ENCODE results near the gene RIPK3. TPM values are rescaled to one million over a fixed set of nuclear protein-coding genes. Genes with fewer than 3 reads are reported as not detected.
"Not testable (repeated sequence)": the region's sequence is repeated elsewhere in the genome, so short reads cannot be mapped to it uniquely, and the experiment has no call there.

The RIPK3 gene
- total RNA-seq, 1 experiment from 2014 or later: 0.35 TPM

GRCh38 chr14:24372701-24373416 lies 33.1 kb upstream of the RIPK3 start:
- Mint-ChIP-seq H3K36me3 (ENCODE audit: insufficient read depth in 1 of 3, low read depth in 3 of 3) (peaks cover 8 to 41% (median 23%) of the 10 kb centered on the region in 3 experiments), H3K9me3 (no peaks in the 10 kb centered on the region), H3K27ac (no peak overlapping the region)

GRCh38 chr14:24371605-24372004 lies 31.8 kb upstream of the RIPK3 start:
- not testable (repeated sequence) for H2AFZ ChIP-seq (ENCODE audit: low read length); H3K27me3 ChIP-seq (ENCODE audit: insufficient read depth, low read length); H4K5ac ChIP-seq (ENCODE audit: insufficient read length, low read depth, low read length); H2BK12ac ChIP-seq (ENCODE audit: insufficient read length, low read depth, low read length); DNase-seq; H4K91ac ChIP-seq (ENCODE audit: insufficient read length, low read depth, low read length); H3K9me3 Mint-ChIP-seq; H2AK5ac ChIP-seq (ENCODE audit: insufficient read length, low read length); H4K8ac ChIP-seq (replicated peaks; ENCODE audit: insufficient read length, low read depth, low read length); H3K56ac ChIP-seq (ENCODE audit: insufficient read length, low read depth, low read length); H2BK20ac ChIP-seq (ENCODE audit: low read depth, low read length, poor library complexity, severe bottlenecking); H2BK5ac ChIP-seq (ENCODE audit: insufficient read length, low read length); H3K27ac Mint-ChIP-seq; H3K9me3 ChIP-seq (ENCODE audit: control insufficient read depth, low read depth, low read length); H3K9ac ChIP-seq (ENCODE audit: extremely low read depth, insufficient read length, low read length); H3K27me3 Mint-ChIP-seq (ENCODE audit: low read depth); H3K14ac ChIP-seq (ENCODE audit: insufficient read depth, low read length); H3K27ac ChIP-seq (ENCODE audit: insufficient read length, low read depth, low read length); H3T11ph ChIP-seq (ENCODE audit: low read length); H3K4ac ChIP-seq (ENCODE audit: low read depth, low read length); H3K4me2 ChIP-seq (ENCODE audit: insufficient read depth, insufficient read length, low read length); H3K18ac ChIP-seq (ENCODE audit: insufficient read length, low read depth, low read length); H2BK15ac ChIP-seq (ENCODE audit: low read depth, low read length); H3K4me1 ChIP-seq (ENCODE audit: insufficient read depth, low read length); H3K79me2 ChIP-seq (ENCODE audit: insufficient read depth, low read length); H3K23ac ChIP-seq (ENCODE audit: insufficient read length, low read depth, low read length); H3K79me1 ChIP-seq (ENCODE audit: insufficient read depth, low read depth, low read length, poor library complexity, severe bottlenecking); H3K4me3 Mint-ChIP-seq; H4K20me1 ChIP-seq (ENCODE audit: control insufficient read depth, insufficient read depth, insufficient read length); H2BK120ac ChIP-seq (ENCODE audit: low read depth, low read length, poor library complexity, severe bottlenecking)
- H3K4me1 Mint-ChIP-seq: peaks cover 18 to 19% of the 10 kb centered on the region in 2 experiments
- peaks cover 8 to 41% (median 23%) of the 10 kb centered on the region in 3 experiments for H3K36me3 Mint-ChIP-seq (ENCODE audit: insufficient read depth in 1 of 3, low read depth in 3 of 3)
- peaks cover 14% of the 10 kb centered on the region for H3K23me2 ChIP-seq (ENCODE audit: insufficient read length, low read depth, low read length, poor library complexity, severe bottlenecking)
- no CpG with 5 or more reads among the region's 3 CpGs for WGBS (ENCODE audit: extremely low coverage, insufficient read length, low lambda C conversion rate)

More at GRCh38 chr14:24372701-24373416, 33.1 kb upstream of the RIPK3 start:
- no peak overlapping the region for H3K9ac ChIP-seq (ENCODE audit: extremely low read depth, insufficient read length, low read length)
- H3K18ac ChIP-seq (ENCODE audit: insufficient read length, low read depth, low read length): no peak overlapping the region
- no peaks in the 10 kb centered on the region for H3K9me3 ChIP-seq (ENCODE audit: control insufficient read depth, low read depth, low read length)
- no peaks in the 10 kb centered on the region for H3K27me3 ChIP-seq (ENCODE audit: insufficient read depth, low read length)
- no peak overlapping the region for H2AFZ ChIP-seq (ENCODE audit: low read length)
- no peak overlapping the region for H4K5ac ChIP-seq (ENCODE audit: insufficient read length, low read depth, low read length)
- H3K27ac ChIP-seq (ENCODE audit: insufficient read length, low read depth, low read length): no peak overlapping the region
- no peak overlapping the region for H3T11ph ChIP-seq (ENCODE audit: low read length)
- Mint-ChIP-seq H3K4me3 (no peak overlapping the region), H3K4me1 (peaks cover 25 to 30% of the 10 kb centered on the region in 2 experiments), H3K27me3 (ENCODE audit: low read depth) (peaks cover 5% of the 10 kb centered on the region; the same call in 1 of the 2 replicates)
- H3K56ac ChIP-seq (ENCODE audit: insufficient read length, low read depth, low read length): no peak overlapping the region
- H4K91ac ChIP-seq (ENCODE audit: insufficient read length, low read depth, low read length): no peak overlapping the region
- no peak overlapping the region for H2BK120ac ChIP-seq (ENCODE audit: low read depth, low read length, poor library complexity, severe bottlenecking)
- no peak overlapping the region for H3K14ac ChIP-seq (ENCODE audit: insufficient read depth, low read length)
- no peaks in the 10 kb centered on the region for H4K20me1 ChIP-seq (ENCODE audit: control insufficient read depth, insufficient read depth, insufficient read length)
- no peak overlapping the region for H2BK12ac ChIP-seq (ENCODE audit: insufficient read length, low read depth, low read length)
- no peak overlapping the region for H2BK5ac ChIP-seq (ENCODE audit: insufficient read length, low read length)
- no peak overlapping the region for H2BK15ac ChIP-seq (ENCODE audit: low read depth, low read length)
- H3K79me2 ChIP-seq (ENCODE audit: insufficient read depth, low read length): no peaks in the 10 kb centered on the region
- no peak for TF ChIP-seq CTCF (conservative IDR thresholded peaks at IDR 0.05)
- H3K23me2 ChIP-seq (ENCODE audit: insufficient read length, low read depth, low read length, poor library complexity, severe bottlenecking): peaks cover 9% of the 10 kb centered on the region
- no peak overlapping the region for H3K23ac ChIP-seq (ENCODE audit: insufficient read length, low read depth, low read length)
- no CpG with 5 or more reads among the region's 12 CpGs for WGBS (ENCODE audit: extremely low coverage, insufficient read length, low lambda C conversion rate)
- H2AK5ac ChIP-seq (ENCODE audit: insufficient read length, low read length): no peak overlapping the region
- no peak overlapping the region for H2BK20ac ChIP-seq (ENCODE audit: low read depth, low read length, poor library complexity, severe bottlenecking)
- no peak for DNase-seq
- H3K79me1 ChIP-seq (ENCODE audit: insufficient read depth, low read depth, low read length, poor library complexity, severe bottlenecking): no peaks in the 10 kb centered on the region
- H3K4me1 ChIP-seq (ENCODE audit: insufficient read depth, low read length): no peaks in the 10 kb centered on the region; the same call in 1 of the 2 replicates
- H3K4ac ChIP-seq (ENCODE audit: low read depth, low read length): no peak overlapping the region
- no peak overlapping the region for H3K4me2 ChIP-seq (ENCODE audit: insufficient read depth, insufficient read length, low read length)
- H4K8ac ChIP-seq (replicated peaks; ENCODE audit: insufficient read length, low read depth, low read length): no peak overlapping the region
